Measurements from ENCODE around the gene CEP170B. TPM values are rescaled to one million over a fixed set of nuclear protein-coding genes. Genes with fewer than 3 reads are reported as not detected.

The CEP170B gene
- total and polyA plus RNA-seq, 9 of the 15 experiments (the other 6 are each of a cell fraction or from before 2014, with no cell fraction given): 0.01 to 10.2 (median 2.2) TPM

- TF ChIP-seq ZBTB11 (CRISPR knock-in tag; IDR thresholded peaks at IDR 0.05) (no peak), RFX7 (CRISPR knock-in tag; IDR thresholded peaks at IDR 0.05) (no peak), RBM39 (optimal IDR thresholded peaks at IDR 0.05; ENCODE audit: low read depth, low read length) (no peak), ATF2 (CRISPR knock-in tag; IDR thresholded peaks at IDR 0.05) (no peak), HMG20A (CRISPR knock-in tag; conservative IDR thresholded peaks at IDR 0.05) (no peak), NR2C1 (IDR thresholded peaks at IDR 0.05) (no peak), NR2C1 (tag; IDR thresholded peaks at IDR 0.05) (no peak)
Measured at GRCh38 chr14:104908303-104908702, 43.2 kb downstream of the CEP170B start (continued).

Data from K562 (cell line).